ENCODE measurements around the gene WWOX.

- TF ChIP-seq CTCF (IDR thresholded peaks at IDR 0.05; ENCODE audit: poor library complexity, severe bottlenecking): no peak
- TF ChIP-seq REST (IDR thresholded peaks at IDR 0.05; ENCODE audit: borderline replicate concordance): no peak
Observed at GRCh38 chr16:78298986-78299385, 199.5 kb downstream of the WWOX start.

Data from neural cell (in vitro differentiated cells).